NOMO-1 treated with DMSO at 0.1 percent for 48 hours (cell line): ENCODE measurements around the gene KRTAP9-7.
"Not testable (repeated sequence)": the region's sequence is repeated elsewhere in the genome, so short reads cannot be mapped to it uniquely, and the experiment has no call there.

ENCODE experiments used
- DNase-seq: peaks from one replicate; lab custom pipeline; 2025; ENCODE audit not compliant: unreplicated experiment; lab: John Stamatoyannopoulos, UW

KRTAP9-7 gene

GRCh38 chr17:41275648-41276190 lies at the start of gene KRTAP9-7:
Gene KRTAP9-7, plus strand, starts transcription at chr17:41275698. Its CDS starts 0 bp downstream, at chr17:41275698.
- DNase-seq: not testable (repeated sequence)

- DNase-seq: no peak
Observed at GRCh38 chr17:41226051-41226450, 49.4 kb upstream of the KRTAP9-7 start.

- DNase-seq: not testable (repeated sequence)
Observed at GRCh38 chr17:41226598-41227095, 48.9 kb upstream of the KRTAP9-7 start, which contains the start of gene KRTAP9-2. Gene KRTAP9-2, plus strand, starts transcription at chr17:41226648. Its CDS starts 7 bp downstream, at chr17:41226655.

GRCh38 chr17:41230094-41230493 lies 45.4 kb upstream of the KRTAP9-7 start:
- DNase-seq: no peak

GRCh38 chr17:41231731-41232130 lies 43.8 kb upstream of the KRTAP9-7 start:
- no peak for DNase-seq

GRCh38 chr17:41232399-41233105 lies 42.9 kb upstream of the KRTAP9-7 start, which contains the start of gene KRTAP9-3:
Gene KRTAP9-3, plus strand, starts transcription at chr17:41232449. Its CDS starts 53 bp downstream, at chr17:41232502.
- DNase-seq: not testable (repeated sequence)

- DNase-seq: not testable (repeated sequence)
Observed at GRCh38 chr17:41237116-41237515, 38.4 kb upstream of the KRTAP9-7 start.

- DNase-seq: not testable (repeated sequence)
Observed at GRCh38 chr17:41237949-41238437, 37.5 kb upstream of the KRTAP9-7 start, which contains the start of gene KRTAP9-8. Gene KRTAP9-8, plus strand, starts transcription at chr17:41237999. Its CDS starts 53 bp downstream, at chr17:41238052.

GRCh38 chr17:41246995-41247787 lies 28.3 kb upstream of the KRTAP9-7 start:
- not testable (repeated sequence) for DNase-seq

GRCh38 chr17:41249637-41250240 lies 25.8 kb upstream of the KRTAP9-7 start, which contains the start of gene KRTAP9-4:
Gene KRTAP9-4, plus strand, starts transcription at chr17:41249687. Its CDS starts 34 bp downstream, at chr17:41249721.
- not testable (repeated sequence) for DNase-seq

GRCh38 chr17:41251261-41251660 lies 24.2 kb upstream of the KRTAP9-7 start:
- DNase-seq: no peak

GRCh38 chr17:41254861-41255260 lies 20.6 kb upstream of the KRTAP9-7 start:
- no peak for DNase-seq

- not testable (repeated sequence) for DNase-seq
Observed at GRCh38 chr17:41255381-41256290, 19.9 kb upstream of the KRTAP9-7 start, which contains the start of gene KRTAP9-9. Gene KRTAP9-9, plus strand, starts transcription at chr17:41255384.

- no peak for DNase-seq
Observed at GRCh38 chr17:41256291-41256685, 19.2 kb upstream of the KRTAP9-7 start.

GRCh38 chr17:41258406-41258805 lies 17.1 kb upstream of the KRTAP9-7 start:
- no peak for DNase-seq

- no peak for DNase-seq
Observed at GRCh38 chr17:41263212-41263611, 12.3 kb upstream of the KRTAP9-7 start.

GRCh38 chr17:41264599-41264998 lies 10.9 kb upstream of the KRTAP9-7 start:
- no peak for DNase-seq

GRCh38 chr17:41265078-41265477 lies 10.4 kb upstream of the KRTAP9-7 start, which contains the start of gene KRTAP9-6:
Gene KRTAP9-6, plus strand, starts transcription at chr17:41265378. Its CDS starts 0 bp downstream, at chr17:41265378.
- no peak for DNase-seq

- peak; percentile 69 for DNase-seq
Observed at GRCh38 chr17:41267711-41268110, 7.8 kb upstream of the KRTAP9-7 start.
